ENCODE results near the gene MARCHF9. TPM values are rescaled to one million over a fixed set of nuclear protein-coding genes. Genes with fewer than 3 reads are reported as not detected.

Gene MARCHF9
- total RNA-seq, 2 donors from 2014 or later: 5.2 to 9.9 TPM

DNA sequence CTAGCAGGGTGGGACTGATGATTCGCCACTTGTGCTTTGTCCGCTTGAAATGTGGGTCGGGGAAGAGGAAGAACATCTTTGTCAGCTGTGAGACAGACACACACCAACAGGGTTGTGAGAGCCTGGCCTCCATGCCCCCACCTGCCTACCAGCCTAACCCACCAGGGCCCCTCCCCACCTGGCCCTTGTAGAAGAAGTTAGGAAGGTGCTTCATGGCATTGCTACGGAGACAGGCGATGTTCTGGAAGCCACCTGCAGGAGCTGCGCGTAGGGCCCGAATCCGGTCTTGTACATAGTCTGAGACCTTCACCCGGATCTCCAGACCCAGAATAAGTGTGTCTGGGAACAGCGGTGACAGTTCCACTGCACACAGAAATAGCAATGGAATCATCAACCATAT, 14.7 kb downstream of the MARCHF9 start:
- H3K27me3 ChIP-seq: no peaks in the 10 kb centered on the region
- no peaks in the 10 kb centered on the region for H3K9me3 ChIP-seq
- H3K4me3 ChIP-seq: no peak overlapping the region
- intact Hi-C loops (cut with DNase I): no loop called here
- H3K27ac ChIP-seq: no peak overlapping the region
- TF ChIP-seq, protein P1, sequence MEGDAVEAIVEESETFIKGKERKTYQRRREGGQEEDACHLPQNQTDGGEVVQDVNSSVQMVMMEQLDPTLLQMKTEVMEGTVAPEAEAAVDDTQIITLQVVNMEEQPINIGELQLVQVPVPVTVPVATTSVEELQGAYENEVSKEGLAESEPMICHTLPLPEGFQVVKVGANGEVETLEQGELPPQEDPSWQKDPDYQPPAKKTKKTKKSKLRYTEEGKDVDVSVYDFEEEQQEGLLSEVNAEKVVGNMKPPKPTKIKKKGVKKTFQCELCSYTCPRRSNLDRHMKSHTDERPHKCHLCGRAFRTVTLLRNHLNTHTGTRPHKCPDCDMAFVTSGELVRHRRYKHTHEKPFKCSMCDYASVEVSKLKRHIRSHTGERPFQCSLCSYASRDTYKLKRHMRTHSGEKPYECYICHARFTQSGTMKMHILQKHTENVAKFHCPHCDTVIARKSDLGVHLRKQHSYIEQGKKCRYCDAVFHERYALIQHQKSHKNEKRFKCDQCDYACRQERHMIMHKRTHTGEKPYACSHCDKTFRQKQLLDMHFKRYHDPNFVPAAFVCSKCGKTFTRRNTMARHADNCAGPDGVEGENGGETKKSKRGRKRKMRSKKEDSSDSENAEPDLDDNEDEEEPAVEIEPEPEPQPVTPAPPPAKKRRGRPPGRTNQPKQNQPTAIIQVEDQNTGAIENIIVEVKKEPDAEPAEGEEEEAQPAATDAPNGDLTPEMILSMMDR (IDR thresholded peaks at IDR 0.05): no peak
- TF ChIP-seq POLR2A (IDR thresholded peaks at IDR 0.05): no peak
- DNase-seq (no peak), ATAC-seq (no peak)
- peaks cover 0 to 6% of the 10 kb centered on the region in 2 donors for H3K36me3 ChIP-seq (replicated peaks in 1 of 2; ENCODE audit: insufficient read depth in 1 of 2, low read depth in 2 of 2)
- WGBS, 2 donors: 89 to 94% methylated on average over 10 to 11 of the region's 11 CpGs
- H3K4me1 ChIP-seq: peaks cover 53% of the 10 kb centered on the region

DNA sequence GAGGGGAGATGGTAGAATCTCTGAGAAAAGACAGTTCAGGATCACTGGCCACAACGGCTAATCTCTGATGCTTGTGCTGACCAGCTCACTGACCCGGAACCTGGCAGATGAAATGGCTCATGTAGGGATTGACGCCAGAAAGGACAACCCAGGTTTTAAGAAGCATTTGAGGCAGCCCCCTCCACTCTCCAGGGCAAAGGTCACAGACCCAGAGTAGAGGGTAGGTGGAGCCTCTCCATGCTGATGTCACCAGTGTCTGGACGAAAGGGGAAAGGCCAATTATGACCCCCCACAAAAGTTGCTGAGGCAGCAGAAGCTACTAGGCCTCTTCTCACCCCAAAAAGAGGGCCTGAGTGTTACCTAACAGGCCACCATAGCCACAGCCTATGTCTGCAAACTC, 15.8 kb downstream of the MARCHF9 start:
- Histone ChIP-seq H3K27me3 (no peaks in the 10 kb centered on the region), H3K36me3 (replicated peaks in 1 of 2; ENCODE audit: insufficient read depth in 1 of 2, low read depth in 2 of 2) (peaks cover 0 to 6% of the 10 kb centered on the region in 2 donors), H3K9me3 (no peaks in the 10 kb centered on the region), H3K4me1 (peaks cover 46% of the 10 kb centered on the region), H3K27ac (no peak overlapping the region), H3K4me3 (no peak overlapping the region)
- TF ChIP-seq POLR2A (IDR thresholded peaks at IDR 0.05): no peak
- TF ChIP-seq, protein P1 (IDR thresholded peaks at IDR 0.05): no peak
- intact Hi-C loops (cut with DNase I): no loop called here
- DNase-seq (no peak), ATAC-seq (no peak)
- WGBS, 2 donors: 75 to 78% methylated on average over 3 to 4 of the region's 4 CpGs

DNA sequence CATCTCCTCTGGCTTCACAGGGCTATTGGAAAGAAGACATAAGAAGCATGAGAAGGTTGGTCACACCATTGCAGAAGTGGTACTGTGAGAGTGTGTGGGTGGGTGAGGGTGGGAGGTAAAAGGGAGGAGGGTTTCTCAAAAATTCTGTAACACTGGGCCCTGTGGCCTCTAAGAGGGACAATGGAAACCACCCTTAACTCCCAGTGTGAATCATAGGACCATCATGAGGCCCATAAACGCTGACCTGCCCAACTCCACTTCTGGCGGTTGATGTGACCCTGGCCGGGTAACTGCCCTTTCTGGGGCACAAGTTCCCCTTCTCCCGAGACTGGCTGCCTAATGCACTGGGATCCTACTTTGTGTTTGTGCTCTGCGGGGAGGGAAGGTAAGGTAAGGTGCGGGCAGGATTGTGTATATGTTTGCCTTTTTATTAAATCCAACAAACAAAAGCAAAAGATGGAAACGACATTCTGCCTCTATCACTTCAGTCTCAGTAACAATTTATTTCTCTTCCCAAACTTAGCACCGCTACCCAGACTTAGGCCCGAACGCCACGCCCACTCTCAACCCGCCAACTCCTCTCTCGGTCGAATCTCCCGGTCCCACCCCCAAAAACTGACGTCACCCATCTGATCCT, 16.5 kb downstream of the MARCHF9 start:
- H3K9me3 ChIP-seq: no peaks in the 10 kb centered on the region
- ATAC-seq (peak; percentile 76), DNase-seq (peak; percentile 85 to 93 (median 90))
- 1% methylated on average over 16 of the region's 16 CpGs for WGBS, 2 donors
- H3K4me3 ChIP-seq: peak overlapping the region; percentile 32 to 69
- intact Hi-C loops (cut with DNase I): no loop called here
- H3K27me3 ChIP-seq: no peaks in the 10 kb centered on the region
- peaks cover 46% of the 10 kb centered on the region for H3K4me1 ChIP-seq
- H3K27ac ChIP-seq: peak overlapping the region; percentile 78 to 95 (median 90)
- peaks cover 0 to 6% of the 10 kb centered on the region in 2 donors for H3K36me3 ChIP-seq (replicated peaks in 1 of 2; ENCODE audit: insufficient read depth in 1 of 2, low read depth in 2 of 2)
- TF ChIP-seq, protein P1 (IDR thresholded peaks at IDR 0.05): no peak
- TF ChIP-seq POLR2A (IDR thresholded peaks at IDR 0.05): no peak

DNA sequence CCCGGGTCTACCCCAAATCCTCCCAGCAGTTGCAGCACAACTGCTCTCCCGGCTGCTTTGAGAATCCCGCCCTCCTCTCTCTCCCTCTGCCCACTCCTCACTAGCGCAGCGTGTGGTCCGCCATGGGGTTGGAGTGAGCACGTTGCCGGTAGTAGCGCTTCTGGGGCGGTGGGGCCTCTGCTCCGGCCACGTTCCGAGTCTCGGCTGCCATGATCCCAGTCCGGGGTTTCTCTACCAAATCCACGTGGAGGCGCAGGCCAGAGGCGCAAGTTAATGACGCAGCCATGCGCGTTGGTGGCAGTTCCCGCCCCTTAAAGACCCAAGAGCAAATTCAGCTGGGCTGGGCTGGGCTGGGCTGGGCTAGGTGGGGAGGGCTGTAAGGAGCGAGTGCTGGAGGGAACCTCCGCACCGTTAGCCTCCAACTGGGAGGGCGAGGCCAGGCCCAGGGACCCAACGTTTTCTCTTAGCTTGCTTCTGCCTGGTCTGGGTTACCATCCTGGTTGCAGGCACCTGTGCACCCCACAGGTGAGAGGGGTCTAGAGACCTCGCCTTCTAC, 17.0 kb downstream of the MARCHF9 start, which contains the start of gene METTL1:
METTL1 (minus strand) TSS at position 233 of the 556 bp plus-strand sequence; CDS start at position 211, 22 bp downstream.
- no peaks in the 10 kb centered on the region for H3K9me3 ChIP-seq
- H3K27me3 ChIP-seq: no peaks in the 10 kb centered on the region
- TF ChIP-seq, protein P1 (IDR thresholded peaks at IDR 0.05): peak in 2 of 7 experiments; percentile 6 to 17
- peak; percentile 42 to 89 (median 82) for TF ChIP-seq POLR2A (IDR thresholded peaks at IDR 0.05)
- ATAC-seq (peak; percentile 95), DNase-seq (peak; percentile 94 to 97 (median 96))
- intact Hi-C loops (cut with DNase I): no loop called here
- 0% methylated on average over 22 to 28 of the region's 28 CpGs for whole genome bisulfite sequencing, 2 donors
- peak within 1 kb of the TSS; percentile 78 to 95 (median 90) for H3K27ac ChIP-seq
- H3K4me1 ChIP-seq: peaks cover 40% of the 10 kb centered on the region
- H3K4me3 ChIP-seq: peak within 1 kb of the TSS; percentile 32 to 69
- H3K36me3 ChIP-seq (replicated peaks in 1 of 2; ENCODE audit: insufficient read depth in 1 of 2, low read depth in 2 of 2): peaks cover 0 to 6% of the 10 kb centered on the region in 2 donors
